ENCODE measurements around the gene VEGFB. TPM values are rescaled to one million over a fixed set of nuclear protein-coding genes. Genes with fewer than 3 reads are reported as not detected.

VEGFB gene
- total and polyA plus RNA-seq, 12 donors, result 158 to 353 (median 277) TPM

- intact Hi-C loops (cut with DNase I), result no loop called here
- H3K27me3 ChIP-seq, result no peaks in the 10 kb centered on the region
- WGBS, 2 donors, result 88% methylated on average over 4 of the region's 4 CpGs
- peaks cover 0 to 100% (median 38%) of the 10 kb centered on the region in 9 donors for H3K36me3 ChIP-seq
- no peak overlapping the region for H3K27ac ChIP-seq
- ATAC-seq (no peak), DNase-seq (no peak)
- no peaks in the 10 kb centered on the region for H3K4me1 ChIP-seq
- TF ChIP-seq CTCF (IDR thresholded peaks at IDR 0.05), result no peak
- no peaks in the 10 kb centered on the region for H3K9me3 ChIP-seq
- H3K4me3 ChIP-seq, result no peak overlapping the region
Observed at GRCh38 chr11:64259533-64260067, 25.2 kb downstream of the VEGFB start.

GRCh38 chr11:64260147-64260708 is 25.8 kb downstream of the VEGFB start:
- no peaks in the 10 kb centered on the region for H3K4me1 ChIP-seq
- no peaks in the 10 kb centered on the region for H3K9me3 ChIP-seq
- intact Hi-C loops (cut with DNase I), result no loop called here
- 93 to 98% methylated on average over 6 of the region's 6 CpGs for WGBS, 2 donors
- no peak for TF ChIP-seq CTCF (IDR thresholded peaks at IDR 0.05)
- peaks cover 0 to 100% (median 32%) of the 10 kb centered on the region in 9 donors for H3K36me3 ChIP-seq
- no peak overlapping the region for H3K27ac ChIP-seq
- H3K4me3 ChIP-seq, result no peak overlapping the region
- ATAC-seq (no peak), DNase-seq (no peak)
- no peaks in the 10 kb centered on the region for H3K27me3 ChIP-seq

GRCh38 chr11:64261556-64262080 is 27.2 kb downstream of the VEGFB start:
- Histone ChIP-seq H3K4me1 (peaks cover 0 to 4% (median 0%) of the 10 kb centered on the region in 9 donors), H3K36me3 (peaks cover 0 to 100% (median 29%) of the 10 kb centered on the region in 9 donors), H3K27me3 (no peaks in the 10 kb centered on the region), H3K27ac (no peak overlapping the region), H3K4me3 (no peak overlapping the region), H3K9me3 (no peaks in the 10 kb centered on the region)
- no peak for TF ChIP-seq CTCF (IDR thresholded peaks at IDR 0.05)
- DNase-seq (no peak), ATAC-seq (no peak)
- intact Hi-C loops (cut with DNase I), result no loop called here
- 93 to 95% methylated on average over 18 of the region's 18 CpGs for WGBS, 2 donors

GRCh38 chr11:64262271-64263002 is 28.1 kb downstream of the VEGFB start:
- H3K27me3 ChIP-seq, result no peaks in the 10 kb centered on the region
- H3K27ac ChIP-seq, result no peak overlapping the region
- DNase-seq (no peak), ATAC-seq (no peak)
- no peaks in the 10 kb centered on the region for H3K9me3 ChIP-seq
- WGBS, 2 donors, result 94 to 95% methylated on average over 42 of the region's 42 CpGs
- H3K36me3 ChIP-seq, result peaks cover 0 to 98% (median 28%) of the 10 kb centered on the region in 9 donors
- H3K4me1 ChIP-seq, result peaks cover 4 to 13% (median 7%) of the 10 kb centered on the region in 9 donors
- intact Hi-C loops (cut with DNase I), result no loop called here
- no peak for TF ChIP-seq CTCF (IDR thresholded peaks at IDR 0.05)
- no peak overlapping the region for H3K4me3 ChIP-seq

Measured in heart right ventricle (tissue), 16 donors.